ENCODE results near the gene MAPRE2.

MAPRE2 gene

DNA sequence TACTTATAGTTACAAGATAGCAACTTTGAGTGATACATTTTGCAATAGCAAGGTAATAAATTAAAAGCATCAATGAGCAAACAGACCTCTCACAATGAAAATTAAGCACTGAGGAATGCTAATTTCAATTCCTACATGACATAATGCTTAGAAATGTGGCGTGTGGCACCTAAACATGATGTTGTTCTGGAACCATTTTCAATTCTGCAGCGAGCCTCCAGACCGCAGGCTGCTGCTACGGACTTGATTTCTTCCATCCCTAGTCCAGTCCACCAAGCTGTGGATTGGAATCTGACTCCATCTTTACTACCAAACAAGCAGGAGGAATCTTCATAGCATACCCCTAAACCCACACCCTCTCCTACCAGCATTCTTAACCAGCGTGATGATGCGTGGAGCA is 140.9 kb downstream of the MAPRE2 start:
- TF ChIP-seq, protein P1, sequence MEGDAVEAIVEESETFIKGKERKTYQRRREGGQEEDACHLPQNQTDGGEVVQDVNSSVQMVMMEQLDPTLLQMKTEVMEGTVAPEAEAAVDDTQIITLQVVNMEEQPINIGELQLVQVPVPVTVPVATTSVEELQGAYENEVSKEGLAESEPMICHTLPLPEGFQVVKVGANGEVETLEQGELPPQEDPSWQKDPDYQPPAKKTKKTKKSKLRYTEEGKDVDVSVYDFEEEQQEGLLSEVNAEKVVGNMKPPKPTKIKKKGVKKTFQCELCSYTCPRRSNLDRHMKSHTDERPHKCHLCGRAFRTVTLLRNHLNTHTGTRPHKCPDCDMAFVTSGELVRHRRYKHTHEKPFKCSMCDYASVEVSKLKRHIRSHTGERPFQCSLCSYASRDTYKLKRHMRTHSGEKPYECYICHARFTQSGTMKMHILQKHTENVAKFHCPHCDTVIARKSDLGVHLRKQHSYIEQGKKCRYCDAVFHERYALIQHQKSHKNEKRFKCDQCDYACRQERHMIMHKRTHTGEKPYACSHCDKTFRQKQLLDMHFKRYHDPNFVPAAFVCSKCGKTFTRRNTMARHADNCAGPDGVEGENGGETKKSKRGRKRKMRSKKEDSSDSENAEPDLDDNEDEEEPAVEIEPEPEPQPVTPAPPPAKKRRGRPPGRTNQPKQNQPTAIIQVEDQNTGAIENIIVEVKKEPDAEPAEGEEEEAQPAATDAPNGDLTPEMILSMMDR (IDR thresholded peaks at IDR 0.05), result no peak

DNA sequence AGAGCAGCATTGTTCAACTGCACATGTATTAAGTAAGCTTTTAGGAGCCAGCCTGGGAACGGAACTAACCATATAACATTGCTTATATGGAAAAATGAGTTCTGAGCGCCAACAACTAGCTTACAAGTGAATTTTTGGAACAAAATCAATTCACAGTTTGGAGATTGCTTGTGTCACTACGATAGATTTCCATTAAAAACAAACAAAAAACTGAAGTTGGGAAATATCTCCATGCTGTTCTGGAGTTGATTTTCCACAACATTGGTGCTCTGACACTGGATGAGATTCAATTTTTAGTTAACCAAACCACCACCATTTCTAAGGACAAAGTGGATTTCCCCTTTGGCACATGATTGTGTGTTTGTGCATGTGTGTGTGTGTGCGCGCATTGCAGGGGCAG is 142.7 kb downstream of the MAPRE2 start:
- TF ChIP-seq, protein P1 (IDR thresholded peaks at IDR 0.05), result no peak

DNA sequence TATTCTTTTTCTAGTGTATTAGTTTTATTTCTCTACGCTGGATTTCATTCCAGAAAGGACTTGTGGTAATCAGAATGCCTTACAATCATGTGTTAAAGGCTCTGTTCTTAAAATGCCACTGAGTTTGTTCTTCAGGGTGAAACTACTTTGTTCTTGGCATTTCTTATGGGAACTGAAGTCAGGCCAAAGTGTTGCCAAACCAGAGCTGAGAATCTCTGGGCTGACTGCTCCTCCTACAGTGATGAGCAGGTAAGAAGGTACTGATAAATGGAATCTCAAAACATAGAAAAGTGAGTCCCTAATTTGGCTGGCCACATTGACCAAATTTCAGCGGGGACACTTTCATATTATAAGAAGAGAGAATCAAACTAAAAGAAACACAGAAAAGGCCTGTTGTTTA is 144.6 kb downstream of the MAPRE2 start:
- TF ChIP-seq, protein P1 (IDR thresholded peaks at IDR 0.05), result no peak

DNA sequence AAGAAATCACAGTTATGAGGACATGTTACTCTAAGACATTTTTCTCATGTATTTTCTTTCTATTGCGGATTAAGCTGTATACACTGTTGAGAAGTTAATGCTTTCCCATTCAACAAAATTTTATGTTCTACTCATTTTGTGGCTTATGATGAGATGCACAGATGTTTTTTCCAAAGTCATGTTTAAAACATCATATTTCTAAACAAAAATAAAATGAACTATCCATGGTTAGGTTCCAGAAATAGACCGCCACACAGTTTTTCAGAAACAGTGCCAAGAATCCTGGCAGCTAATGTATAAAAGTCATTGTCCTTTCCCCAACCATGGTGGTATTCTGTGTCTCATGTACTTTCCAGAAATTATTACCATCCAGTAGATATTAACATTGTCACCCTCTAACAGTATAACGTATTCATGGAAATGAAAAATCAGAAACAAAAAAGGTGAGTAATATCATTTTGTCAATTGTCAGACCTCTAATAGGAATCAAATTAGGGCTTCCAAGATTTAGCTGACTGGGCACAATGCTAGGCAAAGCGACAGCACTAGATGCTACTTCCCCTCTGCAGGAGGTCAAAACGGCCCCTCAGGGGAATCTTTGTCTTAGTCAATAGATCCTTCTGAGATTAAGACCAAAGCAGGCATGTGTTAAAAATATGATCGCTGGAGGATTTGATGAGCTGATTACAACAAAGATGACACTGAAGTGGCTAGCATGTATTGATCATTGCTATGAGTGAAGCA is 145.2 kb downstream of the MAPRE2 start:
- TF ChIP-seq, protein P1 (IDR thresholded peaks at IDR 0.05), result no peak

DNA sequence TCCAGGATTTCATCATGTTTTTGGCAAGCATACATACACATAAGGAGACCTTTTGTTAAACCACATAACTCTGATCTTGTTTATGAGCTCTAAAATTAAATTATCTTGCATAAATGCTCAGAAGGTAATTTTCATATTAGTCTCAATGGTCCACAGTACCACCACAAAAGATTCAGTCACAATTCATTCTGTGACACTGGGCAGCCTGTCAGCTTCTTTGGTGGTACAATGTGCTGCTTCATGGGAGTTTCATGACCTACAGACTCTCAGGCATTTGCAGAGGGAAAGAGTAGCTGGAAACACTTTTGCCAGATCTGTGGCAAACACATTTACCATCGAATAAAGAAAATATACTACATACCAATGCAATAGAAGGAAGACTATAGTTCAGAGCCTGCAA is 148.3 kb downstream of the MAPRE2 start:
- TF ChIP-seq, protein P1 (IDR thresholded peaks at IDR 0.05), result no peak

DNA sequence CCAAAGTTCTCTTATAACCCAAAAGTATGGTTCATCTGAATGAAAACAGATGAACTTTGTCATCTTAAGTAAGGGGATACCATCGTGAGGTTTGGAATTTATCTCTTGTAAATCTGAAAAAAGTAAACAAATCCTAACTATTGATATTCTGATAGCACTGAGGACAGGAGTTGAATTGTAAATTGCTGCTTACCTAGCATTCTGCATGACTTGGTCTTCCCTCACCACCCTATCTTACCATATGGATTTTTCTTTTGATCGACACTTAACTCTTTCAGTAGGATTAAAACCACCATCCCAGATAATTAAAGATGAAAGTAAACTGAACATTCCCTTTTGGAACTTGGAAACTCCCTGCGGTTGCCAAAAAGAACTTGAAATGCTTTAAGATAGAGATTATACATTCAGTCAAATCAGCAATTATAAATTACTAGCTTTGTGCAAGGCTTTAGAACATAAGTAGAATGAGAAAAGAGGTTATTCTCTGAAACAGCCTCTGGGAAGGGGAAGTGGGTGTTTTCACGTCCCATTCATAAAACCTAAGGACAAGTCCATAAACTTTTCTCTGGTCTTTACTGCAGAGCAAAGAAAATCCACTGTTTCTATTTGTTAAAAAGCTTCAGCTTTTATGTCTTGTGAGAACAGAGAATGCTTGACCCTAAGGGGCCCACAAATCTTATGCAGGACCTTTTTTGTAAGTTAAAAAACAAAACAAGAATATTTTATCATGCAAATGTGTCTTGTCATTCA is 149.9 kb downstream of the MAPRE2 start:
- TF ChIP-seq, protein P1 (IDR thresholded peaks at IDR 0.05), result no peak

DNA sequence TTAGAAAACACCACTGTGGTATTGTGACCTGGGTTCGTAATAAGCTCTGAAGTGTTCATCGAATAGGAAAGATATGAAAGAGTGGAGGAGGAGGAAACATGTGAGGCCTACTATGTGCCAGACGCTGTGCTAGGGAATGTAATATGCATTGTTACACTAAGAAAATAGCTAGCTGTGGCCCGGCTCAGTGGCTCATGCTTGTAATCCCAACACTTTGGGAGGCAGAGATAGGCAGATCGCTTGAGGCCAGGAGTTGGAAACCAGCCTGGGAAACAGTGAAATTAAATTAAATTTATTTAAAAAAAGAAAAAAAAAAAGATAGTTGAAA is 150.4 kb downstream of the MAPRE2 start:
- TF ChIP-seq, protein P1 (IDR thresholded peaks at IDR 0.05), result no peak
